Measurements from ENCODE around the gene ZBTB38. TPM values are rescaled to one million over a fixed set of nuclear protein-coding genes. Genes with fewer than 3 reads are reported as not detected.

Gene ZBTB38
- total and polyA plus RNA-seq, 2 of the 13 experiments (the other 11 are each of a cell fraction or from before 2014, with no cell fraction given) = 26.8 to 51.7 TPM

GRCh38 chr3:141411251-141411771 is 43.0 kb downstream of the ZBTB38 start (continued):
- no peak for TF ChIP-seq SALL1 (CRISPR knock-in tag; IDR thresholded peaks at IDR 0.05)
- TF ChIP-seq ZNF781 (CRISPR knock-in tag; IDR thresholded peaks at IDR 0.05; ENCODE audit: borderline replicate concordance, not compliant biosample characterization) = no peak
- no peak for TF ChIP-seq ZNF839 (CRISPR knock-in tag; IDR thresholded peaks at IDR 0.05; ENCODE audit: borderline replicate concordance)
- TF ChIP-seq BCL6 (CRISPR knock-in tag; IDR thresholded peaks at IDR 0.05) = peak; percentile 83
- no peak for TF ChIP-seq ZNF609 (CRISPR knock-in tag; IDR thresholded peaks at IDR 0.05; ENCODE audit: borderline replicate concordance)
- TF ChIP-seq TRIM22 (IDR thresholded peaks at IDR 0.05) = no peak
- TF ChIP-seq ZBTB8A (CRISPR knock-in tag; IDR thresholded peaks at IDR 0.05; ENCODE audit: borderline replicate concordance, low read depth) = no peak
- no peak for TF ChIP-seq ZNF496 (CRISPR knock-in tag; IDR thresholded peaks at IDR 0.05; ENCODE audit: insufficient replicate concordance)
- no peak for TF ChIP-seq ZNF687 (CRISPR knock-in tag; IDR thresholded peaks at IDR 0.05)
- no peak for TF ChIP-seq KLF11 (CRISPR knock-in tag; IDR thresholded peaks at IDR 0.05)
- TF ChIP-seq KMT2B (CRISPR knock-in tag; IDR thresholded peaks at IDR 0.05) = 0 out of 2 replicates have a peak, but pooled peaks have one; percentile 21
- no peak; the same call in 1 of the 2 replicates for TF ChIP-seq ELF3 (CRISPR knock-in tag; IDR thresholded peaks at IDR 0.05)
- no peak for TF ChIP-seq LBX2 (CRISPR knock-in tag; IDR thresholded peaks at IDR 0.05; ENCODE audit: borderline replicate concordance)
- TF ChIP-seq THAP8 (CRISPR knock-in tag; IDR thresholded peaks at IDR 0.05; ENCODE audit: borderline replicate concordance) = no peak
- no peak for TF ChIP-seq FOXO1 (CRISPR knock-in tag; IDR thresholded peaks at IDR 0.05)
- no peak for TF ChIP-seq ZNF782 (CRISPR knock-in tag; IDR thresholded peaks at IDR 0.05; ENCODE audit: borderline replicate concordance)
- no peak for TF ChIP-seq PHF20 (CRISPR knock-in tag; IDR thresholded peaks at IDR 0.05)

Measured in HepG2 (cell line).